Neural cell (in vitro differentiated cells): ENCODE results near the gene RBM33.

Experiments
- EP300 ChIP-seq: fragments of 450-650 bp; conservative IDR thresholded peaks from 2 replicates; pipeline ENCODE4 v1.6.1; 2014; ENCODE audit warnings: antibody characterized with exemption, mild to moderate bottlenecking, moderate library complexity; ENCODE audit not compliant: poor library complexity, severe bottlenecking
- EZH2 ChIP-seq: fragments of 200-600, 300-800 bp; shearing (Covaris generic), sonication (generic); IDR thresholded peaks from 2 replicates; pipeline ENCODE4 v1.6.1; 2014; ENCODE audit warnings: antibody characterized with exemption, low read length, borderline replicate concordance, mild to moderate bottlenecking; ENCODE audit not compliant: insufficient read depth, poor library complexity, severe bottlenecking
- POLR2AphosphoS5 ChIP-seq: IDR thresholded peaks from 2 replicates; pipeline ENCODE4 v1.6.1; 2012
- RAD21 ChIP-seq: fragments of 450-650 bp; conservative IDR thresholded peaks from 2 replicates; pipeline ENCODE4 v1.6.1; 2014; ENCODE audit warnings: antibody characterized with exemption, mild to moderate bottlenecking, moderate library complexity
- TAF1 ChIP-seq: IDR thresholded peaks from 2 replicates; pipeline ENCODE4 v1.6.1; 2012; ENCODE audit warnings: low read depth
- TF ChIP-seq, protein P1 (sequence below): fragments of 450-650 bp; IDR thresholded peaks from 2 replicates; pipeline ENCODE4 v1.5.1; 2014; ENCODE audit warnings: antibody characterized with exemption, mild to moderate bottlenecking, moderate library complexity; ENCODE audit not compliant: poor library complexity, severe bottlenecking

DNA sequence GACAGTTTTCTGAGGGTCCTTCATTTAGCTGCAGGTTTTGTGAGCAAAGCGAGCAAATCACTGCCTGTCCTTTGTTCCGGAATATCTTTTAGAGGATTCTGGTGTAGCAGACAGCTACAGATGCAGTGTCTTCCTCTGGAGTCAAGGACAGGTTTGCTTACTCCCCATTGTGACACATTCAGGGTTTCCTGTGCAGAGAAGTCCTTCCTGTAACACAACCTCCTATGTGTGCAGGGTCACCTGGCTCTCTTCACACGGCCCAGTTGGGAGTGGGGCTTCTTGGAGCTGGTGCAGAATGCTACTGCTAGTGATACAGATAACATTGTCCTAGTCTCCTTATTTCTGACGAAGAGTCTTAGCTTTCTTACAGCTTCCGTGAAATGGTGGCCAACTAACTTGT lies 47.9 kb downstream of the RBM33 start:
- TF ChIP-seq TAF1 (no peak), POLR2AphosphoS5 (no peak), EZH2 (no peak), RAD21 (no peak), EP300 (no peak)
- TF ChIP-seq, protein P1, sequence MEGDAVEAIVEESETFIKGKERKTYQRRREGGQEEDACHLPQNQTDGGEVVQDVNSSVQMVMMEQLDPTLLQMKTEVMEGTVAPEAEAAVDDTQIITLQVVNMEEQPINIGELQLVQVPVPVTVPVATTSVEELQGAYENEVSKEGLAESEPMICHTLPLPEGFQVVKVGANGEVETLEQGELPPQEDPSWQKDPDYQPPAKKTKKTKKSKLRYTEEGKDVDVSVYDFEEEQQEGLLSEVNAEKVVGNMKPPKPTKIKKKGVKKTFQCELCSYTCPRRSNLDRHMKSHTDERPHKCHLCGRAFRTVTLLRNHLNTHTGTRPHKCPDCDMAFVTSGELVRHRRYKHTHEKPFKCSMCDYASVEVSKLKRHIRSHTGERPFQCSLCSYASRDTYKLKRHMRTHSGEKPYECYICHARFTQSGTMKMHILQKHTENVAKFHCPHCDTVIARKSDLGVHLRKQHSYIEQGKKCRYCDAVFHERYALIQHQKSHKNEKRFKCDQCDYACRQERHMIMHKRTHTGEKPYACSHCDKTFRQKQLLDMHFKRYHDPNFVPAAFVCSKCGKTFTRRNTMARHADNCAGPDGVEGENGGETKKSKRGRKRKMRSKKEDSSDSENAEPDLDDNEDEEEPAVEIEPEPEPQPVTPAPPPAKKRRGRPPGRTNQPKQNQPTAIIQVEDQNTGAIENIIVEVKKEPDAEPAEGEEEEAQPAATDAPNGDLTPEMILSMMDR: no peak
